Left ventricle myocardium inferior (tissue), 1 donor: ENCODE results near the gene ZNF385D. TPM values are rescaled to one million over a fixed set of nuclear protein-coding genes. Genes with fewer than 3 reads are reported as not detected.

Source experiments
- DNase-seq: peaks from one replicate; pipeline ENCODE4 v3.0.0-alpha.2; 2020
- H3K27ac ChIP-seq: fragments of 200-600 bp; replicated peaks from 2 replicates; pipeline ENCODE4 v1.8.0; 2021
- H3K27me3 ChIP-seq: fragments of 200-600 bp; 2 replicates; pipeline ENCODE4 v1.8.0; 2021; ENCODE audit warnings: low read depth
- H3K36me3 ChIP-seq: fragments of 200-600 bp; 2 replicates; pipeline ENCODE4 v1.8.0; 2021
- H3K4me1 ChIP-seq: fragments of 200-600 bp; 2 replicates; pipeline ENCODE4 v1.8.0; 2021
- H3K4me3 ChIP-seq: fragments of 200-600 bp; 2 replicates; pipeline ENCODE4 v1.8.0; 2021; ENCODE audit warnings: mild to moderate bottlenecking, moderate library complexity
- H3K9me3 ChIP-seq: fragments of 200-600 bp; replicated peaks from 2 replicates; pipeline ENCODE4 v1.8.0; 2021
- CTCF ChIP-seq: fragments of 200-600 bp; IDR thresholded peaks from 2 replicates; pipeline ENCODE4 v1.8.0; 2021; ENCODE audit warnings: antibody characterized with exemption, mild to moderate bottlenecking, borderline replicate concordance
- intact Hi-C: fragments of 100-400 bp; cut with micrococcal nuclease; formaldehyde crosslinking; loops from one replicate; pipeline ENCODE4 v1.11.0; 2022
- total RNA-seq: library from RNA; stranded (reverse); fragmentation: NEBNext Ultra II Directional; extraction: Animal tissue kit (Norgen Biotek cat#: 25700); gene quantifications from one replicate; pipeline ENCODE4 v1.2.1, GENCODE V29; 2021
- donor health status: DM: no; HTN: yes; CAD: no; lungs with severe emphysema.

The ZNF385D gene
- total RNA-seq, 1 donor from 2014 or later, result 2.3 TPM

GRCh38 chr3:21531909-21532308, 219.1 kb downstream of the ZNF385D start:
- no peaks in the 10 kb centered on the region for H3K9me3 ChIP-seq
- H3K4me1 ChIP-seq, result no peaks in the 10 kb centered on the region
- intact Hi-C loops, result no loop called here
- TF ChIP-seq CTCF, result no peak
- no peaks in the 10 kb centered on the region for H3K36me3 ChIP-seq
- no peak overlapping the region for H3K27ac ChIP-seq
- DNase-seq, result no peak
- H3K4me3 ChIP-seq, result no peak overlapping the region
- no peaks in the 10 kb centered on the region for H3K27me3 ChIP-seq

GRCh38 chr3:21528291-21528995, 222.6 kb downstream of the ZNF385D start:
- H3K9me3 ChIP-seq, result no peaks in the 10 kb centered on the region
- no peaks in the 10 kb centered on the region for H3K4me1 ChIP-seq
- no peak overlapping the region for H3K4me3 ChIP-seq
- DNase-seq, result no peak
- no peaks in the 10 kb centered on the region for H3K27me3 ChIP-seq
- no peak overlapping the region for H3K27ac ChIP-seq
- H3K36me3 ChIP-seq, result no peaks in the 10 kb centered on the region
- intact Hi-C loops, result no loop called here
- TF ChIP-seq CTCF, result no peak

GRCh38 chr3:21526461-21526860, 224.5 kb downstream of the ZNF385D start:
- intact Hi-C loops, result no loop called here
- TF ChIP-seq CTCF, result no peak
- Histone ChIP-seq H3K4me1 (no peaks in the 10 kb centered on the region), H3K4me3 (no peak overlapping the region), H3K27me3 (no peaks in the 10 kb centered on the region), H3K9me3 (no peaks in the 10 kb centered on the region), H3K36me3 (no peaks in the 10 kb centered on the region), H3K27ac (no peak overlapping the region)
- no peak for DNase-seq

- Histone ChIP-seq H3K4me1 (no peaks in the 10 kb centered on the region), H3K9me3 (no peaks in the 10 kb centered on the region), H3K27ac (no peak overlapping the region), H3K36me3 (no peaks in the 10 kb centered on the region), H3K27me3 (no peaks in the 10 kb centered on the region), H3K4me3 (no peak overlapping the region)
- DNase-seq, result no peak
- intact Hi-C loops, result no loop called here
- TF ChIP-seq CTCF, result no peak
Measured at GRCh38 chr3:21524133-21524532, 226.9 kb downstream of the ZNF385D start.

GRCh38 chr3:21520106-21520963, 230.7 kb downstream of the ZNF385D start:
- intact Hi-C loops, result no loop called here

More at GRCh38 chr3:21520106-21520963, 230.7 kb downstream of the ZNF385D start:
- no peaks in the 10 kb centered on the region for H3K9me3 ChIP-seq
- no peak for TF ChIP-seq CTCF
- no peaks in the 10 kb centered on the region for H3K36me3 ChIP-seq
- H3K27me3 ChIP-seq, result no peaks in the 10 kb centered on the region
- no peak overlapping the region for H3K27ac ChIP-seq
- no peak overlapping the region for H3K4me3 ChIP-seq
- DNase-seq, result no peak
- no peaks in the 10 kb centered on the region for H3K4me1 ChIP-seq
